Measurements from ENCODE around the gene DMBT1.

DMBT1 gene

DNA sequence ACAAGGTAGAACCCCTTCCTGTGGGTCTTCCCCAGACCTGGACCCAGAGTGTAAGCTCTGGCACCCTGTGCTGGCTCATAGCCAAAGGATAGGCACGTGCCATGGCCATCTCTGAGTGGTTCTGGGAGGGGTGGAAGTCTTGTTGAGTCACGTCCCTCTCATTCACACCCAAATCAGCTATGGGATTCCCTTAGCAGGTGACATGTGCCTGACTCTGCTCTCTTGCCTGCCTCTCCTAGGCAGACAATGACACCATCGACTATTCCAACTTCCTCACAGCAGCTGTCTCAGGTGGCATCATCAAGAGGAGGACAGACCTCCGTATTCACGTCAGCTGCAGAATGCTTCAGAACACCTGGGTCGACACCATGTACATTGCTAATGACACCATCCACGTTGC is 79.2 kb downstream of the DMBT1 start:
- Histone ChIP-seq H3K27ac (ENCODE audit: insufficient read depth, low read length, poor library complexity, severe bottlenecking) (no peak overlapping the region), H3K4me1 (ENCODE audit: control insufficient read depth, insufficient read depth, low read length, poor library complexity, severe bottlenecking) (no peaks in the 10 kb centered on the region), H3K36me3 (ENCODE audit: control insufficient read depth, insufficient read depth, low read length) (no peaks in the 10 kb centered on the region), H3K4me3 (ENCODE audit: insufficient read depth, low read depth, low read length, poor library complexity, severe bottlenecking) (no peak overlapping the region), H3K9me3 (ENCODE audit: control insufficient read depth, low read length) (no peaks in the 10 kb centered on the region), H3K27me3 (replicated peaks; ENCODE audit: control insufficient read depth, insufficient read depth, low read length, poor library complexity, severe bottlenecking) (no peaks in the 10 kb centered on the region)
- DNase-seq = no peak

DNA sequence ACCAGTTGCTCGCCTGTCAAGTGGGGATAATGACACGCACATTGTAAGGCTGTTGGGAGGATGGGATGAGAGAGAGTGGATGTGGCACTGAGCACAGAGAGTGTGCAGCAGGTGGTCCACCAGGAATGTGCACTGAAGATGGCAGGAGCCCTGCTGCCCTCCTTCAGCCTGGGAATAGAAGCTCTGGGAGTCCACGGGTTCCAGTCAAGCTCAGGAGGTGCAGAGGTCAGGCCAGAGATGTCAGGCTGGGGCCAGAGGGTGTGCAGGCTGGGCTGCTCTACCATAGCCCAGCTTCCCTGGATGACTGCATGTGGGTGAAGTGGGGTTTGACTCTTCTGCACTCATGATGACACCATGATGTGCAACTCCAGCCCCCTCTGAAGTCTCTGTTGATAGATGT is 80.4 kb downstream of the DMBT1 start:
- no peaks in the 10 kb centered on the region for H3K27me3 ChIP-seq (replicated peaks; ENCODE audit: control insufficient read depth, insufficient read depth, low read length, poor library complexity, severe bottlenecking)
- no peaks in the 10 kb centered on the region for H3K36me3 ChIP-seq (ENCODE audit: control insufficient read depth, insufficient read depth, low read length)
- no peak overlapping the region for H3K27ac ChIP-seq (ENCODE audit: insufficient read depth, low read length, poor library complexity, severe bottlenecking)
- H3K4me1 ChIP-seq (ENCODE audit: control insufficient read depth, insufficient read depth, low read length, poor library complexity, severe bottlenecking) = no peaks in the 10 kb centered on the region
- H3K9me3 ChIP-seq (ENCODE audit: control insufficient read depth, low read length) = no peaks in the 10 kb centered on the region
- DNase-seq = no peak
- H3K4me3 ChIP-seq (ENCODE audit: insufficient read depth, low read depth, low read length, poor library complexity, severe bottlenecking) = no peak overlapping the region

DNA sequence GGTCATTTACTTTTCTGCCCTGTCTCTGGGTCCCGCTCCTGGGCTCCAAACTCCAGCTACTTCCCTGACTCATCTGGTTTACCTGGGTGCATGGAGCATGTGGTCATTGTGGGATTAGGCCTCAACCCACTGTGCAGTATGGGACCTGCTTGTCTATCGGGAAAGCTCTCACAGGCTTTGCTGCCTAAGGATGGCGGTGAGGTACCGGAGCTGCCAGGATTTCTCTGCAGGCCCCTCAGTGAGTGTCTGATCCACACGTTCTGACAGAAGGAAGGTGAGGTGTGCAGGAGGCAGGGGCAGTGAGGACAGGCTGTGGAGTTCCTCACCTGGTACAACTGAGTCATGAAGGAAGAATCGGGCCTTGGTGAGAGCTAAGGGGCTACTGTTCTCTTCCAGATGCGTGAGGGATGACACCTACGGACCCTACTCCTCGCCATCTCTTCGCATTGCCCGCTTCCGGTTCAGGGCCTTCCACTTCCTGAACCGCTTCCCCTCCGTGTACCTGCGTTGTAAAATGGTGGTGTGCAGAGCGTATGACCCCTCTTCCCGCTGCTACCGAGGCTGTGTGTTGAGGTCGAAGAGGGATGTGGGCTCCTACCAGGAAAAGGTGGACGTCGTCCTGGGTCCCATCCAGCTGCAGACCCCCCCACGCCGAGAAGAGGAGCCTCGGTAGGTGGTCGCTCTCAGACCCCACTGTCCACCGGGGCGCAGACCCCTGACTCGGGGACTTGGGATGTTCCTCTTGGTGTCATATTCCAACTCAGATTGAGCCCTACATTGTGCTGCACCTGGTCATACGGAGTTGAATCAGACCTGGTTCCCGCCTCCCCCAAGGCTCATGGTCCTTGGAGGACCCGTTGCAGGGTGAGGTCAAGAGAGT is 82.4 kb downstream of the DMBT1 start:
- Histone ChIP-seq H3K4me3 (ENCODE audit: insufficient read depth, low read depth, low read length, poor library complexity, severe bottlenecking) (no peak overlapping the region), H3K27ac (ENCODE audit: insufficient read depth, low read length, poor library complexity, severe bottlenecking) (no peak overlapping the region), H3K36me3 (ENCODE audit: control insufficient read depth, insufficient read depth, low read length) (no peaks in the 10 kb centered on the region), H3K9me3 (ENCODE audit: control insufficient read depth, low read length) (no peaks in the 10 kb centered on the region), H3K4me1 (ENCODE audit: control insufficient read depth, insufficient read depth, low read length, poor library complexity, severe bottlenecking) (no peaks in the 10 kb centered on the region), H3K27me3 (replicated peaks; ENCODE audit: control insufficient read depth, insufficient read depth, low read length, poor library complexity, severe bottlenecking) (no peaks in the 10 kb centered on the region)
- no peak for DNase-seq

DNA sequence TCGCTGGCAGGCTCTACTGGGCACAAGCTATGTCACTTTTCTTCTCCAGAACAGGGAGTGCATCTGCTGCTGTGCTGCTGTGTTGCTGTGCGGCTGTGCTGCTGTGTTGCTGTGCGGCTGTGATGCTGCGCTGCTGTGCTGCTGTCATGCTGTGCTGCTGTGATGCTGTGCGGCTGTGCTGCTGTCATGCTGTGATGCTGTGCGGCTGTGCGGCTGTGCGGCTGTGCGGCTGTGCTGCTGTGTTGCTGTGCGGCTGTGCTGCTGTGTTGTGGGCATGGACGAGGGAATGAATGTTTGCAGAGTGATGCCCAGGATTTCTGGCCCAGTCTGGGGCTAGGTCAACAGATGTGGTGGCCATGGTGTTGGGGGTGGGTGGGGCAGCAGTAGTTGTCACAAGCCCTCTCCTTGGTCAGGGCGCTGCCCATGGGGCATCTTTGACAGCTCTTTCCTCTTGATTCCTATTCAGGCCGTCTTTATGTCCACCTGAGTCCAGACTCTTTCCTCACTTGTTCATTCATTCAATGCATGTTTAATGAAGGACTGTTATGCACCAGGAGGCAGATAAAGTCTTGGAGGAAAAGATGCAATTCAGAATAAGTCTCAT is 83.5 kb downstream of the DMBT1 start:
- no peaks in the 10 kb centered on the region for H3K9me3 ChIP-seq (ENCODE audit: control insufficient read depth, low read length)
- H3K27me3 ChIP-seq (replicated peaks; ENCODE audit: control insufficient read depth, insufficient read depth, low read length, poor library complexity, severe bottlenecking) = no peaks in the 10 kb centered on the region
- H3K27ac ChIP-seq (ENCODE audit: insufficient read depth, low read length, poor library complexity, severe bottlenecking) = no peak overlapping the region
- no peak overlapping the region for H3K4me3 ChIP-seq (ENCODE audit: insufficient read depth, low read depth, low read length, poor library complexity, severe bottlenecking)
- no peak for DNase-seq
- no peaks in the 10 kb centered on the region for H3K36me3 ChIP-seq (ENCODE audit: control insufficient read depth, insufficient read depth, low read length)
- no peaks in the 10 kb centered on the region for H3K4me1 ChIP-seq (ENCODE audit: control insufficient read depth, insufficient read depth, low read length, poor library complexity, severe bottlenecking)

DNA sequence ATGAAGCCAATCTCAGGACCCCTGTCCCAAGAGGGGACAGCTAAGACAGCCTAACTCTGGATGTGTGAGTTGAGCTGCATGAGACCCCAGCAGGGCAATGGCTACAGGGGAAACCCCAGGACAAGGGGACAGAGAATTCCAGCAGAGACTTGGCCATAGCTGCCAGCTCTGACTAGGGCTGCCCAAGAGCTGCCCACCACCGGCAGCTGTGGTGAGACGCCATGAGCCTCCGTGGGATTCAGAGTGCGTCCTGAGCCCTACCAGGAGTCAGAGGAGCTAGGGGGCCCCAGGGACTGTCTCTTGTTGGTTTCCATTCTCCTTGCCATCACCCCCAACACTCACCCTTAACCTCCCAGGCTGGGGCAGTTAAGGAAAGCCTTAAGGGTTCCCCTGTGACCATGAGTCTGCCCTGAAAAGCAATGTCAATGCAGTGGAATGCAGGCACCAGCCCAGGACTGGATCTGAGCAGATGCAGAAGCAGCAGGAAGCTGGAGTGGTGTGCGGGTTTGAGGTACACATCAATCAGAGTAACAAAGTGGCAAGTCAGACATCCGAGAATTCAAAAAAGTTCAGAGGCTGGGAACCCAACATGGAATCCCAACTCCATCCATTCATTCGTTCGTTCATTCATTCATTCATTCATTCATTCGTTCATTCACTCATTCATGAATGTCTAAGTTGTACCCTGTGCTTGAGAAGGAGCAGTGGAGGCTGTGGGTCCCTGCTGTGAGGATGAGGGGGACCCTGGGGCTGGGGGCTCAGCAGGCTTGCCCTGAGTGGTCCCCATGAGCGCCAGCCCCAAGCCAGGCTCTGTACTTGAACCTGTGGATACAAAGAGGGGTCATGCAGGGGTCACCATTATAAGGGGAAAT is 86.2 kb downstream of the DMBT1 start:
- no peaks in the 10 kb centered on the region for H3K36me3 ChIP-seq (ENCODE audit: control insufficient read depth, insufficient read depth, low read length)
- peaks cover 5% of the 10 kb centered on the region for H3K27me3 ChIP-seq (replicated peaks; ENCODE audit: control insufficient read depth, insufficient read depth, low read length, poor library complexity, severe bottlenecking)
- no peak overlapping the region for H3K27ac ChIP-seq (ENCODE audit: insufficient read depth, low read length, poor library complexity, severe bottlenecking)
- H3K4me3 ChIP-seq (ENCODE audit: insufficient read depth, low read depth, low read length, poor library complexity, severe bottlenecking) = no peak overlapping the region
- DNase-seq = no peak
- H3K4me1 ChIP-seq (ENCODE audit: control insufficient read depth, insufficient read depth, low read length, poor library complexity, severe bottlenecking) = no peaks in the 10 kb centered on the region
- H3K9me3 ChIP-seq (ENCODE audit: control insufficient read depth, low read length) = no peaks in the 10 kb centered on the region

DNA sequence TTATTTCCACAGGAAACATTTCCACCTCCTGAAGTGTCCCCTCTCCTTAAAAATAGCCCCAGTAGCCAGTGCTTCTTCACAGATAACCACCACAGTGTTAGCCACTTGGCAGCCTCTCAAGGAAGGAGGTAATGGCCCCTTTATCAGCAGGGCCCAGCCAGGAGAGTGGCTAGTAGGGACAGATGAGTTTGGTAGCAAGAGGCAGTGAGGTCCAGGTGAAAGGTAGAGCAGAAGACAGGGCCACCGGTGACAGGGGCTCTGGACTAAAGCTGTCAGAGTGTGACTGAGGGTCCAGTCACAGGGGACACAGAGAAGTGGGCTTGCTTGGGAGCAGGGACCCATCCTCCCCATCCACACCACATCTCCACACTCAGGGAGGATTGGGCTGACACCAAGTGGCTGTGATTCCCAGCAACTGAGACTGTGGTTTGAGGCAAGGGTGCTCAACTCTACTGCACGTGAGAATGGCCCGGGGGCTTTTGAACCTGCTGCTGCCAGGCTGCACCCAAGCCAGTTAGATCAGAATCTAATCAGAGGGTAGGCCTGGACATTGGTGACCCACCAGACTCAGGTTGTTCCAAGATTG is 86.9 kb downstream of the DMBT1 start:
- H3K36me3 ChIP-seq (ENCODE audit: control insufficient read depth, insufficient read depth, low read length) = no peaks in the 10 kb centered on the region
- H3K4me1 ChIP-seq (ENCODE audit: control insufficient read depth, insufficient read depth, low read length, poor library complexity, severe bottlenecking) = no peaks in the 10 kb centered on the region
- no peak for DNase-seq
- no peak overlapping the region for H3K4me3 ChIP-seq (ENCODE audit: insufficient read depth, low read depth, low read length, poor library complexity, severe bottlenecking)
- no peak overlapping the region for H3K27ac ChIP-seq (ENCODE audit: insufficient read depth, low read length, poor library complexity, severe bottlenecking)
- H3K9me3 ChIP-seq (ENCODE audit: control insufficient read depth, low read length) = no peaks in the 10 kb centered on the region
- H3K27me3 ChIP-seq (replicated peaks; ENCODE audit: control insufficient read depth, insufficient read depth, low read length, poor library complexity, severe bottlenecking) = peaks cover 5% of the 10 kb centered on the region

DNA sequence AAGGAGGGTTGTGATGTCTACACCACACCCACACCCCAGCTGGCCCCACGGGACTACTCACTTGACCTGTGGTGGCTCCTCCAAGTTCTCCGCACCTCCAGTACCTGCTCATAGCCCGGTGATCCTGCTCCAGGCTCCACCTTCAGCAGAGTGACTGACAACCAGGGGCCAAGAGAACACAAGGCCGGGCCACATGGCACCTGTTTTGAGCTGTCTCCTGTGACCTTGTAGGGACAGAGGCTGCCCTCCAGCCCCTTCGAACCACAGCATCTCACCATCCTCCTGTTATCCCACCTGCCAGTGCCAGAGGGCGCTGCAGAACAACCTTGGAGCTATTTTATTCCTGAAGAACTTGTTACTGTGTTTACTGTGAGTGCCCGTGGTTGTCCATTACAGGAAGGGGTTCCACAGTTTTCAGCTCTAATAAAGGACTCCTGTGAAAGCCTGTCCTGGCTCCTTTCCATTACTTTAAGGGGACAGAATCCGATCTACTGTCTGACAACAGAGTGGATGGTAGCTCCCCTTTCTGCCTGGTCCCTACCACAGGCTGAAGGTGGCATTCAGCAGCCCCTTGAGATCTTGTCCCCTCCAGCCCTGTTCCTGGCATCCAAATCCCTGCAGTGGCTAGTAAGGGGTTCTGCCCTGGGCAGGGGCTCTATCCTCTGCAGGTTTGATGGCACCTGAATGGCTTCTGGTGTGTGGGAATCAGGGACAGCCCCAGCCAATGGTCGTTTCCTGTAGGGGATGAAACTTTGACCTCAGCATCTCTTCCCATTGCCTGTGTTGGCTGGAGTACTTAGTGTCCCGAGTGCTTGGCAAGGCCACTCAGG is 88.3 kb downstream of the DMBT1 start:
- no peak for DNase-seq
- Histone ChIP-seq H3K36me3 (ENCODE audit: control insufficient read depth, insufficient read depth, low read length) (no peaks in the 10 kb centered on the region), H3K27ac (ENCODE audit: insufficient read depth, low read length, poor library complexity, severe bottlenecking) (no peak overlapping the region), H3K4me3 (ENCODE audit: insufficient read depth, low read depth, low read length, poor library complexity, severe bottlenecking) (no peak overlapping the region), H3K27me3 (replicated peaks; ENCODE audit: control insufficient read depth, insufficient read depth, low read length, poor library complexity, severe bottlenecking) (peaks cover 5% of the 10 kb centered on the region), H3K4me1 (ENCODE audit: control insufficient read depth, insufficient read depth, low read length, poor library complexity, severe bottlenecking) (no peaks in the 10 kb centered on the region), H3K9me3 (ENCODE audit: control insufficient read depth, low read length) (no peaks in the 10 kb centered on the region)

DNA sequence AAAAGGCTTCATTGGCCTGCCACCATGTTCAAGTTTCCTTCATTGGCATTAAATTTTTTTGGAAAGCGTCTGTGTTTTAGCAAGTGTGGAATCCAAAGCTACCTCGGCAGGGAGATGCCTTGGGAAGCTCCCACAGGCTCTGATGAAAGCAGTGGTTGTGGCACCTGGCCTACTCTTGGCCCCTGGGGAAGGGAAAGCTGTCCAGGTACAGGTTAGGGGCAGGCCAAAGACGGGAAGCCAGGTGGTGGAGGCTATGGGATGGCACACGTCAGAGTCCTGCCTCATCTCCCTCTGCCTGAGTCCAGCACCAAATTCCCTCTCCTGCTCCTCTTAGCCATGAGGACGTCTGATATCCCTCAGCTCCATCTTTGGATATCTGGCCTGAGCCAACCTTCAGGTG is 89.3 kb downstream of the DMBT1 start:
- DNase-seq = no peak
- Histone ChIP-seq H3K4me3 (ENCODE audit: insufficient read depth, low read depth, low read length, poor library complexity, severe bottlenecking) (no peak overlapping the region), H3K36me3 (ENCODE audit: control insufficient read depth, insufficient read depth, low read length) (no peaks in the 10 kb centered on the region), H3K27ac (ENCODE audit: insufficient read depth, low read length, poor library complexity, severe bottlenecking) (no peak overlapping the region), H3K9me3 (ENCODE audit: control insufficient read depth, low read length) (no peaks in the 10 kb centered on the region), H3K4me1 (ENCODE audit: control insufficient read depth, insufficient read depth, low read length, poor library complexity, severe bottlenecking) (no peaks in the 10 kb centered on the region), H3K27me3 (replicated peaks; ENCODE audit: control insufficient read depth, insufficient read depth, low read length, poor library complexity, severe bottlenecking) (peaks cover 5% of the 10 kb centered on the region)

DNA sequence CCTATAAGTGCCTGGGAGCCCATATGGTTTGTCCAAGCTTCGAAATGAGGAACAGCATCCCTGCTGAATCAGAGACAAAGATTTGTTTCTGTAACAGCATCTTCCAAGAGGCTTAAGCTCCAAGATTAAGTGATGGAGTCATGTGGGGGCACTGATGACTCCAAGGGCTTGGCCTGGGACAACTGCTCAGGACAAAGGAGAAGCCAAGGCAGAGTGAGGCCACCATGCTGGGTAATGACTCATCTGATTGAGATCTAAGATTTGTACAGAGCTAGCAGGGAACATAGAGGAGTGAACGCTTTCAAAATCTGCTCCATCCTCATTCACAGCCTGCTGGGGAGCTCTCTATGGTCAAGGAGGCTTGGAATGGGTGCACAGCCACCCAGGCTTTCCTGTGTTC is 89.8 kb downstream of the DMBT1 start:
- Histone ChIP-seq H3K27me3 (replicated peaks; ENCODE audit: control insufficient read depth, insufficient read depth, low read length, poor library complexity, severe bottlenecking) (peaks cover 5% of the 10 kb centered on the region), H3K36me3 (ENCODE audit: control insufficient read depth, insufficient read depth, low read length) (no peaks in the 10 kb centered on the region), H3K27ac (ENCODE audit: insufficient read depth, low read length, poor library complexity, severe bottlenecking) (no peak overlapping the region), H3K9me3 (ENCODE audit: control insufficient read depth, low read length) (no peaks in the 10 kb centered on the region), H3K4me1 (ENCODE audit: control insufficient read depth, insufficient read depth, low read length, poor library complexity, severe bottlenecking) (no peaks in the 10 kb centered on the region), H3K4me3 (ENCODE audit: insufficient read depth, low read depth, low read length, poor library complexity, severe bottlenecking) (no peak overlapping the region)
- DNase-seq = no peak
